ENCODE data around the gene KANSL1.
A peak's percentile ranks its signal among the peaks of the same experiment; 100 is the strongest.
"Not testable (repeated sequence)": the region's sequence is repeated elsewhere in the genome, so short reads cannot be mapped to it uniquely, and the experiment has no call there.

The KANSL1 gene

GRCh38 chr17:46182961-46183360, 10.3 kb downstream of the KANSL1 start:
- TF ChIP-seq POLR2A (IDR thresholded peaks at IDR 0.05; ENCODE audit: low read depth, low read length), result no peak
- no peak for FAIRE-seq
- no peak for DNase-seq (ENCODE audit: insufficient read length, low spot score)

GRCh38 chr17:46181940-46182339, 11.3 kb downstream of the KANSL1 start:
- TF ChIP-seq POLR2A (IDR thresholded peaks at IDR 0.05; ENCODE audit: low read depth, low read length), result no peak
- FAIRE-seq (no peak), DNase-seq (ENCODE audit: insufficient read length, low spot score) (no peak)

GRCh38 chr17:46181316-46181715, 11.9 kb downstream of the KANSL1 start:
- not testable (repeated sequence) for FAIRE-seq; DNase-seq (ENCODE audit: insufficient read length, low spot score)

GRCh38 chr17:46180892-46181274, 12.3 kb downstream of the KANSL1 start:
- DNase-seq (ENCODE audit: insufficient read length, low spot score) (no peak), FAIRE-seq (no peak)
- no peak for TF ChIP-seq POLR2A (IDR thresholded peaks at IDR 0.05; ENCODE audit: low read depth, low read length)

GRCh38 chr17:46180185-46180891, 12.9 kb downstream of the KANSL1 start:
- FAIRE-seq; DNase-seq (ENCODE audit: insufficient read length, low spot score): not testable (repeated sequence)

GRCh38 chr17:46179375-46179999, 13.7 kb downstream of the KANSL1 start:
- no peak for DNase-seq (ENCODE audit: insufficient read length, low spot score)
- TF ChIP-seq POLR2A (IDR thresholded peaks at IDR 0.05; ENCODE audit: low read depth, low read length), result no peak
- no peak for FAIRE-seq

GRCh38 chr17:46178550-46179214, 14.5 kb downstream of the KANSL1 start:
- TF ChIP-seq POLR2A (IDR thresholded peaks at IDR 0.05; ENCODE audit: low read depth, low read length), result no peak
- FAIRE-seq (peak; percentile 76), DNase-seq (ENCODE audit: insufficient read length, low spot score) (no peak)

GRCh38 chr17:46176975-46177374, 16.3 kb downstream of the KANSL1 start:
- TF ChIP-seq POLR2A (IDR thresholded peaks at IDR 0.05; ENCODE audit: low read depth, low read length), result no peak
- FAIRE-seq, result peak; percentile 45
- DNase-seq (ENCODE audit: insufficient read length, low spot score), result no peak

- DNase-seq (ENCODE audit: insufficient read length, low spot score), result no peak
- TF ChIP-seq POLR2A (IDR thresholded peaks at IDR 0.05; ENCODE audit: low read depth, low read length), result no peak
- FAIRE-seq, result no peak
Observed at GRCh38 chr17:46175891-46176290, 17.3 kb downstream of the KANSL1 start.

GRCh38 chr17:46173153-46173552, 20.1 kb downstream of the KANSL1 start:
- FAIRE-seq (no peak), DNase-seq (ENCODE audit: insufficient read length, low spot score) (no peak)
- TF ChIP-seq POLR2A (IDR thresholded peaks at IDR 0.05; ENCODE audit: low read depth, low read length), result no peak

GRCh38 chr17:46171939-46172338, 21.3 kb downstream of the KANSL1 start:
- TF ChIP-seq POLR2A (IDR thresholded peaks at IDR 0.05; ENCODE audit: low read depth, low read length), result no peak
- DNase-seq (ENCODE audit: insufficient read length, low spot score), result no peak
- FAIRE-seq, result no peak

GRCh38 chr17:46170639-46171429, 22.4 kb downstream of the KANSL1 start:
- TF ChIP-seq POLR2A (IDR thresholded peaks at IDR 0.05; ENCODE audit: low read depth, low read length), result no peak
- FAIRE-seq, result no peak
- no peak for DNase-seq (ENCODE audit: insufficient read length, low spot score)

GRCh38 chr17:46169913-46170638, 23.2 kb downstream of the KANSL1 start:
- no peak for TF ChIP-seq POLR2A (IDR thresholded peaks at IDR 0.05; ENCODE audit: low read depth, low read length)
- FAIRE-seq, result no peak

More at GRCh38 chr17:46169913-46170638, 23.2 kb downstream of the KANSL1 start:
- no peak for DNase-seq (ENCODE audit: insufficient read length, low spot score)

Measured in H54 (cell line).